HG03066 (cell line): ENCODE measurements around the gene PLEKHG5.
"Not testable (repeated sequence)": the region's sequence is repeated elsewhere in the genome, so short reads cannot be mapped to it uniquely, and the experiment has no call there.

Source experiments
- ATAC-seq: cut with Tn5 transposase; IDR thresholded peaks from one replicate; pipeline ENCODE4 v1.9.1; 2021; ENCODE audit warnings: low read depth; ENCODE audit not compliant: unreplicated experiment

PLEKHG5 gene

GRCh38 chr1:6431645-6432579 lies 59.6 kb downstream of the PLEKHG5 start:
- ATAC-seq: not testable (repeated sequence)

GRCh38 chr1:6429660-6430411 lies 61.6 kb downstream of the PLEKHG5 start:
- not testable (repeated sequence) for ATAC-seq

GRCh38 chr1:6428453-6428852 lies 63.0 kb downstream of the PLEKHG5 start:
- not testable (repeated sequence) for ATAC-seq

GRCh38 chr1:6427441-6428390 lies 63.8 kb downstream of the PLEKHG5 start:
- no peak for ATAC-seq

- ATAC-seq: no peak
Measured at GRCh38 chr1:6426972-6427350, 64.5 kb downstream of the PLEKHG5 start.

- no peak for ATAC-seq
Measured at GRCh38 chr1:6426277-6426971, 65.0 kb downstream of the PLEKHG5 start.

GRCh38 chr1:6425658-6426057 lies 65.8 kb downstream of the PLEKHG5 start:
- no peak for ATAC-seq

GRCh38 chr1:6424619-6425593 lies 66.6 kb downstream of the PLEKHG5 start, which contains the start of gene ESPN:
TSS of gene ESPN (plus strand) at chr1:6424776. CDS start at chr1:6424956, 180 bp downstream.
- no peak for ATAC-seq

GRCh38 chr1:6424000-6424565 lies 67.4 kb downstream of the PLEKHG5 start:
- ATAC-seq: no peak

GRCh38 chr1:6423321-6423999 lies 68.0 kb downstream of the PLEKHG5 start:
- ATAC-seq: no peak

GRCh38 chr1:6421266-6421665 lies 70.2 kb downstream of the PLEKHG5 start:
- ATAC-seq: no peak

- ATAC-seq: no peak
Measured at GRCh38 chr1:6420454-6421042, 70.9 kb downstream of the PLEKHG5 start.

- no peak for ATAC-seq
Measured at GRCh38 chr1:6419804-6420453, 71.5 kb downstream of the PLEKHG5 start, which contains the start of gene HES2. TSS of gene HES2 (minus strand) at chr1:6419919. CDS start at chr1:6419820, 99 bp downstream.

GRCh38 chr1:6419397-6419803 lies 72.1 kb downstream of the PLEKHG5 start:
- ATAC-seq: no peak

GRCh38 chr1:6418668-6419396 lies 72.6 kb downstream of the PLEKHG5 start:
- ATAC-seq: no peak
